ENCODE measurements around the gene RPS15.

- TF ChIP-seq NFYB (IDR thresholded peaks at IDR 0.05; ENCODE audit: insufficient read depth, low read depth, low read length) = no peak
- TF ChIP-seq CBFB (IDR thresholded peaks at IDR 0.05; ENCODE audit: low read depth) = no peak
- TF ChIP-seq PML (IDR thresholded peaks at IDR 0.05; ENCODE audit: low read length) = peak; percentile 94
- no peak for TF ChIP-seq RAD21 (IDR thresholded peaks at IDR 0.05; ENCODE audit: insufficient read depth, low read depth, low read length)
- TF ChIP-seq, protein P1, sequence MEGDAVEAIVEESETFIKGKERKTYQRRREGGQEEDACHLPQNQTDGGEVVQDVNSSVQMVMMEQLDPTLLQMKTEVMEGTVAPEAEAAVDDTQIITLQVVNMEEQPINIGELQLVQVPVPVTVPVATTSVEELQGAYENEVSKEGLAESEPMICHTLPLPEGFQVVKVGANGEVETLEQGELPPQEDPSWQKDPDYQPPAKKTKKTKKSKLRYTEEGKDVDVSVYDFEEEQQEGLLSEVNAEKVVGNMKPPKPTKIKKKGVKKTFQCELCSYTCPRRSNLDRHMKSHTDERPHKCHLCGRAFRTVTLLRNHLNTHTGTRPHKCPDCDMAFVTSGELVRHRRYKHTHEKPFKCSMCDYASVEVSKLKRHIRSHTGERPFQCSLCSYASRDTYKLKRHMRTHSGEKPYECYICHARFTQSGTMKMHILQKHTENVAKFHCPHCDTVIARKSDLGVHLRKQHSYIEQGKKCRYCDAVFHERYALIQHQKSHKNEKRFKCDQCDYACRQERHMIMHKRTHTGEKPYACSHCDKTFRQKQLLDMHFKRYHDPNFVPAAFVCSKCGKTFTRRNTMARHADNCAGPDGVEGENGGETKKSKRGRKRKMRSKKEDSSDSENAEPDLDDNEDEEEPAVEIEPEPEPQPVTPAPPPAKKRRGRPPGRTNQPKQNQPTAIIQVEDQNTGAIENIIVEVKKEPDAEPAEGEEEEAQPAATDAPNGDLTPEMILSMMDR (IDR thresholded peaks at IDR 0.05 in 2 of 3, conservative IDR thresholded peaks at IDR 0.05 in 1 of 3; ENCODE audit: control insufficient read depth in 2 of 3, extremely low read depth in 1 of 3, insufficient read depth in 1 of 3, low read depth in 3 of 3, low read length in 3 of 3) = no peak
- TF ChIP-seq FOXM1 (IDR thresholded peaks at IDR 0.05; ENCODE audit: low read depth, low read length) = no peak
- no peak for TF ChIP-seq SMC3 (IDR thresholded peaks at IDR 0.05; ENCODE audit: borderline replicate concordance, low read length)
- peak; percentile 85 for TF ChIP-seq POLR2AphosphoS5 (IDR thresholded peaks at IDR 0.05; ENCODE audit: low read length)
- TF ChIP-seq TCF12 (IDR thresholded peaks at IDR 0.05; ENCODE audit: low read depth, low read length) = peak; percentile 54; the same call in 1 of the 2 replicates
- no peak for TF ChIP-seq EP300 (IDR thresholded peaks at IDR 0.05; ENCODE audit: borderline replicate concordance in 1 of 2, control insufficient read depth in 1 of 2, low read depth in 2 of 2, low read length in 2 of 2)
- TF ChIP-seq EZH2 (IDR thresholded peaks at IDR 0.05; ENCODE audit: borderline replicate concordance, control insufficient read depth, low read depth, low read length) = no peak
- no peak for TF ChIP-seq RFX5 (IDR thresholded peaks at IDR 0.05; ENCODE audit: low read depth, low read length)
- no peak for TF ChIP-seq BCLAF1 (IDR thresholded peaks at IDR 0.05)
These were observed 40.9 kb downstream of the RPS15 start, which contains the start of gene C19orf25 for GRCh38 chr19:1478934-1479707.
